ENCODE data around the gene SLC2A13. TPM values are rescaled to one million over a fixed set of nuclear protein-coding genes. Genes with fewer than 3 reads are reported as not detected.

Gene SLC2A13
- 10 to 100 TPM in 1 of 6 experiments, 1 to 10 TPM in 5; 5.2 to 11.7 (median 8.7) TPM for total RNA-seq
- long read RNA-seq, partial matches to known transcripts, result 0 of 2 reads
- long read RNA-seq, other reads (novel, unspliced or antisense), result 2 of 2 reads

GRCh38 chr12:40105515-40106201 lies at the start of gene SLC2A13:
TSS of gene SLC2A13 (minus strand) at chr12:40106081. CDS start at chr12:40105808, 273 bp downstream.
- intact Hi-C loops (cut with DNase I), result loop anchor here (10.0 kb wide), 2 partner anchors 71 to 341 kb away; no protein-coding TSS in a partner anchor
- peak within 1 kb of the TSS; percentile 41 to 75 (median 71) for H3K27ac ChIP-seq
- H3K4me1 ChIP-seq, result peaks cover 0 to 14% (median 0%) of the 10 kb centered on the region in 4 donors

DNA sequence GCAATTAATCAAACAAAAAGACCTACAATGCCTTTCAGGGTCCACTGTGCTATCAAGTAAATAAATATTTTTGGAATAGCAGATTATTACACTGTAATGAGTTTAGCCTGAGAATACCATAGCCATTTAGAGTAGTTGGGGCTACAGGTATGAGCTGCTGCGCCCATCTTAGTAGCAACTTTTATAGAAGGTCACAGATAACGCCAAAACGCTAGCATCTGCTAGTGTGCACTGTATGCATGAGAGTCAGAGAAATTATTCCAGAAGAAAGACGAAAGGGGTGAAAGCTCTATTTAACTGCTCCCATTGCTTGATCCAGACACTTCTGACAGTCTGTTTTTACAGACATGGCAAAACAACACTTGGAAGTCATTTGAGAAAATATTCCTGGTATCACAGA lies 48.5 kb upstream of the SLC2A13 start:
- H3K27ac ChIP-seq, result no peak overlapping the region
- 83% methylated on average over 4 of the region's 4 CpGs for WGBS (ENCODE audit: insufficient coverage, low coverage, low lambda C conversion rate, missing lambda C conversion rate)
- intact Hi-C loops (cut with DNase I), result loop anchor here (10.0 kb wide), 1 partner anchor 160 kb away; no protein-coding TSS in a partner anchor
- no peak for TF ChIP-seq POLR2A (IDR thresholded peaks at IDR 0.05)
- TF ChIP-seq, protein P1, sequence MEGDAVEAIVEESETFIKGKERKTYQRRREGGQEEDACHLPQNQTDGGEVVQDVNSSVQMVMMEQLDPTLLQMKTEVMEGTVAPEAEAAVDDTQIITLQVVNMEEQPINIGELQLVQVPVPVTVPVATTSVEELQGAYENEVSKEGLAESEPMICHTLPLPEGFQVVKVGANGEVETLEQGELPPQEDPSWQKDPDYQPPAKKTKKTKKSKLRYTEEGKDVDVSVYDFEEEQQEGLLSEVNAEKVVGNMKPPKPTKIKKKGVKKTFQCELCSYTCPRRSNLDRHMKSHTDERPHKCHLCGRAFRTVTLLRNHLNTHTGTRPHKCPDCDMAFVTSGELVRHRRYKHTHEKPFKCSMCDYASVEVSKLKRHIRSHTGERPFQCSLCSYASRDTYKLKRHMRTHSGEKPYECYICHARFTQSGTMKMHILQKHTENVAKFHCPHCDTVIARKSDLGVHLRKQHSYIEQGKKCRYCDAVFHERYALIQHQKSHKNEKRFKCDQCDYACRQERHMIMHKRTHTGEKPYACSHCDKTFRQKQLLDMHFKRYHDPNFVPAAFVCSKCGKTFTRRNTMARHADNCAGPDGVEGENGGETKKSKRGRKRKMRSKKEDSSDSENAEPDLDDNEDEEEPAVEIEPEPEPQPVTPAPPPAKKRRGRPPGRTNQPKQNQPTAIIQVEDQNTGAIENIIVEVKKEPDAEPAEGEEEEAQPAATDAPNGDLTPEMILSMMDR (IDR thresholded peaks at IDR 0.05), result no peak
- H3K27me3 ChIP-seq, result no peaks in the 10 kb centered on the region
- no peak for DNase-seq
- no peaks in the 10 kb centered on the region for H3K36me3 ChIP-seq
- no peaks in the 10 kb centered on the region for H3K4me1 ChIP-seq
- no peak overlapping the region for H3K4me3 ChIP-seq
- no peak for ATAC-seq
- no peaks in the 10 kb centered on the region for H3K9me3 ChIP-seq

More at GRCh38 chr12:40105515-40106201, at the start of gene SLC2A13:
- H3K36me3 ChIP-seq, result no peaks in the 10 kb centered on the region
- ATAC-seq (peak; percentile 96 to 97 (median 96)), DNase-seq (peak; percentile 87)
- no CpG with 5 or more reads among the region's 97 CpGs for WGBS (ENCODE audit: insufficient coverage, low coverage, low lambda C conversion rate, missing lambda C conversion rate)
- TF ChIP-seq, protein P1 (IDR thresholded peaks at IDR 0.05), result no peak
- peak; percentile 80 for TF ChIP-seq POLR2A (IDR thresholded peaks at IDR 0.05)
- H3K27me3 ChIP-seq, result no peaks in the 10 kb centered on the region
- peak within 1 kb of the TSS; percentile 81 to 97 (median 83) for H3K4me3 ChIP-seq
- H3K9me3 ChIP-seq, result no peaks in the 10 kb centered on the region

DNA sequence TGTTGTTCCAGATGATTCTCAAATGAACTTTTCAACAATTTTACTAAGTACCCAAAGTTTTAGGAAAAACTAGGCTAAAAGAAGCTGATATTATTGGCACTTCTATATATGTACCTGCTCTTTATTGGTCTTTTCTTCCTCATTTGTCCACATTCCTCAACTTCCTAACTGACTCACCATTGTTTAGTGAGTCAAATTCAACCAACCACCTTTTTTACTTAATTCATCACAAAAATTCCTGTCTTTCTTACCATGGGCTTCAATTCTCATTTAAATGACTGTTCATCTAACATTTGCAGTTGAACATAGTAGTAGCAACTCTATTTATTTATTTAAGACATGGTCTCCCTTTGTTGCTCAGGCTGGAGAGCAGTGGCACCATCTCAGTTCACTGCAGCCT lies 47.6 kb upstream of the SLC2A13 start:
- Histone ChIP-seq H3K4me3 (no peak overlapping the region), H3K36me3 (no peaks in the 10 kb centered on the region), H3K27me3 (no peaks in the 10 kb centered on the region), H3K9me3 (no peaks in the 10 kb centered on the region), H3K4me1 (no peaks in the 10 kb centered on the region), H3K27ac (no peak overlapping the region)
- intact Hi-C loops (cut with DNase I), result loop anchor here (10.0 kb wide), 1 partner anchor 161 kb away; no protein-coding TSS in a partner anchor
- DNase-seq (no peak), ATAC-seq (no peak)
- TF ChIP-seq, protein P1 (IDR thresholded peaks at IDR 0.05), result no peak
- no peak for TF ChIP-seq POLR2A (IDR thresholded peaks at IDR 0.05)

DNA sequence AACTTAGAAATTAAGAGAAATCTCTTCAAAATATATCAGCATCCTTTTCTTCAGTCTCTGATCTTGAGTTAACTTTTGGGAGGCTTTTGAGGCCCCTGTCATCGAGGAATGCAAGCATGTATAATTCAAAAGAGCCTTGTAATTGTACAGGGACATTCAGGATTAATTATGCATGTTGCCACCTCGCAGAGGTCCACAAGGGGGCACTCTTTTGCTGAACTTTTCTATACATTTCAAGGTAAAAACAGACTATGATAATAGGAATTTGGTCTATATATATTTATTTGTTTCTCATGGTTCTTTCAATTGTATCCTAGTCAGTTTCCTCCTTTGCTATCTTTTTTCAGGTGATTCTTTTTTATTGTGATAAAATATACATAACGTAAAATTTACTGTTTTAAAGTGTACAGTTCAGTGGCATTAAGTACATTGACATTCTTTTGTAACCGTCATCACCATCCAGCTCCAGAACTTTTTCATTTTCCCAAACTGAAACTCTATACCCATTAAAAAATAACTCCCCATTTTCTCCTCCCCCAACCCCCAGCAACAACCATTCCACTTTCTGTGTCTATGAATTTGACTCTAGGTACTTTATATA lies 47.0 kb upstream of the SLC2A13 start:
- peak in 2 of 3 donors; percentile 39 to 60 for DNase-seq
- Histone ChIP-seq H3K27me3 (no peaks in the 10 kb centered on the region), H3K9me3 (no peaks in the 10 kb centered on the region), H3K4me3 (no peak overlapping the region), H3K36me3 (no peaks in the 10 kb centered on the region), H3K4me1 (no peaks in the 10 kb centered on the region), H3K27ac (no peak overlapping the region)
- WGBS (ENCODE audit: insufficient coverage, low coverage, low lambda C conversion rate, missing lambda C conversion rate), result 17% methylated on average over 4 of the region's 4 CpGs
- peak; percentile 84 to 91 (median 86) for ATAC-seq
- intact Hi-C loops (cut with DNase I), result loop anchor here (10.0 kb wide), 1 partner anchor 162 kb away; no protein-coding TSS in a partner anchor
- TF ChIP-seq, protein P1 (IDR thresholded peaks at IDR 0.05), result peak; percentile 81 to 91 (median 91)
- no peak for TF ChIP-seq POLR2A (IDR thresholded peaks at IDR 0.05)
